ENCODE results near the gene PITPNM3.
A peak's percentile ranks its signal among the peaks of the same experiment; 100 is the strongest.
"Not testable (repeated sequence)": the region's sequence is repeated elsewhere in the genome, so short reads cannot be mapped to it uniquely, and the experiment has no call there.

Gene PITPNM3

GRCh38 chr17:6497496-6498221 is 58.7 kb downstream of the PITPNM3 start:
- DNase-seq, result no peak

- no peak for DNase-seq
Observed at GRCh38 chr17:6496640-6497441, 59.5 kb downstream of the PITPNM3 start.

- peak in 1 of 2 donors; percentile 14 for DNase-seq
Observed at GRCh38 chr17:6496116-6496481, 60.3 kb downstream of the PITPNM3 start.

- no peak for DNase-seq
Observed at GRCh38 chr17:6495450-6496115, 60.8 kb downstream of the PITPNM3 start.

- no peak for DNase-seq
Observed at GRCh38 chr17:6494239-6494941, 62.0 kb downstream of the PITPNM3 start.

- no peak for DNase-seq
Observed at GRCh38 chr17:6492892-6493674, 63.3 kb downstream of the PITPNM3 start.

- DNase-seq, result no peak
Observed at GRCh38 chr17:6491071-6491700, 65.2 kb downstream of the PITPNM3 start.

GRCh38 chr17:6489016-6489550 is 67.3 kb downstream of the PITPNM3 start:
- DNase-seq, result no peak

GRCh38 chr17:6488008-6488539 is 68.3 kb downstream of the PITPNM3 start:
- DNase-seq, result no peak

- DNase-seq, result no peak
Observed at GRCh38 chr17:6487251-6488007, 68.9 kb downstream of the PITPNM3 start.

- DNase-seq, result no peak
Observed at GRCh38 chr17:6485646-6486412, 70.5 kb downstream of the PITPNM3 start.

- no peak for DNase-seq
Observed at GRCh38 chr17:6483507-6483906, 72.8 kb downstream of the PITPNM3 start.

GRCh38 chr17:6482796-6483195 is 73.6 kb downstream of the PITPNM3 start:
- not testable (repeated sequence) for DNase-seq

- no peak for DNase-seq
Observed at GRCh38 chr17:6482105-6482455, 74.3 kb downstream of the PITPNM3 start.

- DNase-seq, result no peak
Observed at GRCh38 chr17:6480303-6480675, 76.1 kb downstream of the PITPNM3 start.

- DNase-seq, result no peak
Observed at GRCh38 chr17:6479622-6480302, 76.6 kb downstream of the PITPNM3 start.

- DNase-seq, result no peak
Observed at GRCh38 chr17:6478486-6478885, 77.9 kb downstream of the PITPNM3 start.

GRCh38 chr17:6477831-6478383 is 78.4 kb downstream of the PITPNM3 start:
- no peak for DNase-seq

GRCh38 chr17:6476810-6477179 is 79.6 kb downstream of the PITPNM3 start:
- no peak for DNase-seq

Data from stimulated activated CD4-positive, alpha-beta T cell treated with anti-CD3 and anti-CD28 coated beads, Interleukin-2, amount 100 ng/mL, for 24 hours (primary cell).